Stimulated activated CD8-positive, alpha-beta memory T cell treated with anti-CD3 and anti-CD28 coated beads, Interleukin-12 subunit alpha, Interleukin-12 subunit beta, amount 100 ng/mL, for 1 hour (primary cell): ENCODE results near the gene BTD.

Source experiments
- DNase-seq: peaks from one replicate; pipeline ENCODE4 v3.0.0-alpha.2; 2020; ENCODE audit warnings: low read depth

Gene BTD, protein sequence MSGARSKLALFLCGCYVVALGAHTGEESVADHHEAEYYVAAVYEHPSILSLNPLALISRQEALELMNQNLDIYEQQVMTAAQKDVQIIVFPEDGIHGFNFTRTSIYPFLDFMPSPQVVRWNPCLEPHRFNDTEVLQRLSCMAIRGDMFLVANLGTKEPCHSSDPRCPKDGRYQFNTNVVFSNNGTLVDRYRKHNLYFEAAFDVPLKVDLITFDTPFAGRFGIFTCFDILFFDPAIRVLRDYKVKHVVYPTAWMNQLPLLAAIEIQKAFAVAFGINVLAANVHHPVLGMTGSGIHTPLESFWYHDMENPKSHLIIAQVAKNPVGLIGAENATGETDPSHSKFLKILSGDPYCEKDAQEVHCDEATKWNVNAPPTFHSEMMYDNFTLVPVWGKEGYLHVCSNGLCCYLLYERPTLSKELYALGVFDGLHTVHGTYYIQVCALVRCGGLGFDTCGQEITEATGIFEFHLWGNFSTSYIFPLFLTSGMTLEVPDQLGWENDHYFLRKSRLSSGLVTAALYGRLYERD

GRCh38 chr3:15601399-15602145 is at the start of gene BTD, which contains the start of gene HACL1:
BTD (plus strand) TSS chr3:15601745; CDS start chr3:15635440, 33,695 bp downstream.
HACL1 (minus strand) TSS chr3:15601569; CDS start chr3:15601463, 106 bp downstream.
- DNase-seq: peak; percentile 96

DNA sequence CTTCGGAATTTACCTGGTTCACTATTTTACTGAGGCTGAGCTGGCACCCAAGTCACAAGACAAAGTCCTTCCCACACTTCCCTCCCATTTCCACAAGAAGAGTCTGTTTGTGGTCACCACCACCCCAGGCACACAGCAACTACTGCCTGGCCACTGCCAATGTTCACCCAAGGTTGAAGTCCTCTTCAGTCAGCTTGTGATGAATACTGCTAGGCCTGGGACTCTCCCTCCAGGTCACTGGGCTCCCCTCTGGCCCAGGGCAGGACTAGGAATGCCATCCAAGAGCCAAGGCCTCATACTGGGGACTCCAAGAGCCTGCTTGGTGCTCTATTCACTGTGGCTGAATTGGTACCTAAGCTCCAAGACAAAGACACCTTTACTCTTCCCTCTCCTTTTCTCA is 49.6 kb upstream of the BTD start:
- DNase-seq: no peak

GRCh38 chr3:15553749-15554148 is 47.8 kb upstream of the BTD start:
- no peak for DNase-seq

DNA sequence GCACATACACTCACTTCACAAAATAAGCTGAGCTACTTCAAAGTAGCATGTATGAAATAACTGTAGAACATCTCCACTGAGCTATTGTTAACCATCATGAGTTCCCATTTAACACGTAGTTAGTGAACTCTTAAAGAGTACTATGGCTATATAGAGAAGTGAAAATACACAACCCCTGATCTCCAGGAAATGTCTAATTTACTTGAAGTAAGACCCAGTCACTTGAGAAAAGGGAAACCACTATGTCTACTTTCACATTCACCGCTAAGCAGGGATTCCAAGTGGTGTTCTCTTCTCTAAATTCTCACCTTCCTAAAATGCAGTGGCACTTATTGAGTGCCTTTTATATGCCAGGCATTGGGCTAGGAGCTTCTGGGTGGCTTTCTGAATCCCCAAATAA is 45.0 kb upstream of the BTD start:
- DNase-seq: no peak

- peak; percentile 10 for DNase-seq
Observed at GRCh38 chr3:15557511-15557946, 44.0 kb upstream of the BTD start.

- DNase-seq: no peak
Observed at GRCh38 chr3:15558581-15558980, 43.0 kb upstream of the BTD start.

GRCh38 chr3:15562560-15562959 is 39.0 kb upstream of the BTD start:
- DNase-seq: no peak

- no peak for DNase-seq
Observed at GRCh38 chr3:15563190-15563589, 38.4 kb upstream of the BTD start.

GRCh38 chr3:15572138-15572537 is 29.4 kb upstream of the BTD start:
- no peak for DNase-seq

DNA sequence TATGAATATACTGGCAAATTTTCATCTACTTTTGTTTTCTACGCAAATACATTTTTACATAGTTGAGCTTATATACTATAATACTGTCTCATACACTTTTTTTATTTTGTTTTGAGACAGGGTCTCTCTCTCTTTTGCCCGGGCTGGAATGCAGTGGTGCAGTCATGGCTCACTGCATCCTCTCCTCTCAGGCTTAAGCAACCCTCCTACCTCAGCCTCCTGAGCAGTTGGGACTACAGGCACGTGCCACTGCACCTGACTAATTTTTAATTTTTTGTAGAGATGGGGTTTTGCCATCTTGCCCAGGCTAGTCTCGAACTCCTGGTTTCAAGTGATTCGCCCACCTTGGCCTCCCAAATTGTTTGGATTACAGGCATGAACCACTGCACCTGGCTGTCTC is 26.1 kb upstream of the BTD start:
- no peak for DNase-seq

GRCh38 chr3:15576475-15576874 is 25.1 kb upstream of the BTD start:
- no peak for DNase-seq

- no peak for DNase-seq
Observed at GRCh38 chr3:15578289-15578867, 23.2 kb upstream of the BTD start.

- no peak for DNase-seq
Observed at GRCh38 chr3:15579051-15579450, 22.5 kb upstream of the BTD start.

DNA sequence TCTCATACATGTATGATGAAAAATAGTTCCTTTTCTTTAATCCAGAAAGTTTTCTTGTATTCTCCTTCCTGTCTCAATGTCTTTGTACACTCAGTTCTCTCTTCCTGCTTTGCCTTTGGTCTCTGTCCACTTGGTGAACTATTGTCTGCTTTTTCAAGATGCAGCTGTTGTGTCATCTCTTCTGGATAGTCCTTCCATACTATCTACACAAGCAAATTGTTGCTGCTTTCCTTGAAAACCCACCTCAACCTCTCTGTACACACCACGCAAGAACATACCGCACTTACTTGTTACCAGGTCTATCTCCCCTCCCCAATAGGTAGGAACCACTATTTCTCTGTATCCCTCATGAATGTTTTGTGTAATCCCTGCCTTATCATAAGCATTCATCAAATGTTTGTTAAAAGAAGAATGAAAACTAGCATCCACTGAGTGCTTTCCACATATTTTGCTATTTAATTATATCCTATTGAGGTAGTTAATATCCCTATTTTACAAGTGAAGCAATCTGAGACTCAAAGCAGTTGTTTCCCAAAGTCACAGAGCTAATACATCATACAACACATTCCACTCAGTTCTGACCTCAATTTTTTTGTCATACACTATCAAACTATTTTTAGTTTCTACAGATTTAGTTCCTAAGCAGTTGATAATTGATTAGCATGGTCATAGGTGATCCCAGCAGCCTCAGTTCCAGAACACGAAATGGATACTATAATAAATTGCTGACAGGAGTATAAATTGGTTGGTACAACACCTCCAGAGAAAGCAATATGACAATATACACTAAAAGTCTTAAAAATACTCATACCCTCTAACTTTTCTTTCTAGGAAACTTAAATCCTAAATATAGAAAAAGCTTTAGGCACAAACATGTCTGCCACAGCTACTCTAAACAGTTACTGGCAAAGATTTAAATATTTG is 19.8 kb upstream of the BTD start:
- DNase-seq: no peak

DNA sequence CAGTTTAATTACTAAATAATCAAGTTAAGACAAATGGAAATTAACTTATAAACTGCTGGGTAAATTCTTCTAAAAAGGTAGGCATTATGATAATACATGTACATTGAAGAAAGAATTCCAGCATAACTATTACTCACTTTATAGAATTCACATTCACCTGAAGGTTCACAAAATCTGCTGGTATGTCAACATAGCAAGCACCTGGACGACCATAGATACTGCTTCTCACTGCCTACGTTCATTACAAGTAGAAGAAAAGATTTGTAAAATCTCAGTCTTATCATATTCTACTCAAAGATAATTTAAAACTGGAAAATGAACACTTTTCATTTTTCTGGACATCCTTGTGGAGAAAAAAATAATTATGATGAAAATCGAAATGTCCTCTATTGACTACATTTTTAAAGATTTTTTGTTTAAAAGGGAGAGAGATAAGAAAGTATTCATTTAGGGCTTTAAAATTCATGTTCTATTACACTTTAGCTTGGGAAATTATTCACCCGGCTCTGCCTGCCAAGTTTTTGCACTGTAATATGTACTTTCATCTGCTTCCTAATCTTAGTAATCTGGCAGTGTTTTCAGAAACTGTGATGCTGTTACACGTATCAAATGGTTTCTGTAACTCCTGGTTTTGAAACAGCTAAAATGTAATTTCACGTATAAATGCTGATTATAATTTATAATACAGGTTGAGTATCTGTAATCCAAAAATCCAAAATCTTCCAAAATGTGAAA is 16.3 kb upstream of the BTD start:
- DNase-seq: no peak

GRCh38 chr3:15591242-15591641 is 10.3 kb upstream of the BTD start:
- DNase-seq: no peak

- DNase-seq: no peak
Observed at GRCh38 chr3:15591928-15592327, 9.6 kb upstream of the BTD start.

GRCh38 chr3:15592968-15593367 is 8.6 kb upstream of the BTD start:
- no peak for DNase-seq

DNA sequence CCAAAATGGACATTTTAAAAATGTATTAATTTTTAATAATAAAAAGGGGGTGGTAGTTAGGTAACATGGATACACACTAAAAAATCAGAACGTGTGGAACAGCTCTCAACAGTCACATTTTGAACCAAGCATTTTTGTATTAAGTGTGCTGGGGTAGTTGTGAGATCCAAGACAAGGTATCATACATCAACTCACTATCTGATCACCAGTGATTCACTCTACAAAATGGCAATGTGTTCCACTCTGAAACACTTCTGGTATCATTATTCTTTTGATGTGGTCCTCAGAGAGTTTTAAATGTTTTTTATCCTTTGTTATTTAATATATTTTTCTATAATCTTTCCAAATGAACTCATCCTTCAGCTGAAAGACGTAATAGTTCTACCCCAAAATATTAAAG is 5.6 kb upstream of the BTD start:
- no peak for DNase-seq

DNA sequence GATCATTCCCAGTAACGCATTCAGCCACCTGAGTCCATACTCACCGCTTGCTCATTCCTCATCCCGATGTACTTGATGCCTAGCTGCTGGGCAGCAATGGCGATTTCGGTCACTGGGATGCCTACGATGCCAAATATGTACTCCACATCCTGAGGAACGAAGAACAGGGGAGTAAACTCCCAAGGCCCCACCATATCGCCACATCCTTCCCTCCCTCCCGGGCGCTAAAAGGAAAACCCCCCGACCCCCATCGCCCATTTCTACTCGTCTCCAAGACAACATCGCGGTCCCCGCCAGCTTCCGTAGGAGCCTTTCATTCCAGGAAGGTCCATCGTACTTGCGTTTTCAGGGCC is 523 bp upstream of the BTD start:
- no peak for DNase-seq

DNA sequence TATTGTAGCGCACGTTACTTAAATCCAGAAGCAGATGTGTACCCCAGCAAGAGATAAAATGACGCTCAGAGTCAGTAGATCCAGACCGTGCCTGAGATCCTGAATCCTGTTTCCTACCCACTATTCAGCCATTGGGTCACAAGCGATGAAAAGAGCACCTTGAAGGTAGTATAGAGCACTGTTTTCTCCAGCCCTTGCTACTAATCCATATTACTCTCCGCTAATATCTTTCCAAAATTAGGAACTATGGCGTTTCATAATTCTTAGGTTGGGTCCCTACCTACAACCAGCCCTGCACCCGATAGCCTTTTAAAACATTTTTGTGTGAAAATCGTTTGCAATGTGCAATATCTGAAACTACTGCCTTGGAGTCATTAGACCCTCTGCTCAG is 596 bp downstream of the BTD start:
- no peak for DNase-seq
